GM21825 (cell line): ENCODE data around the gene STK11.
A peak's percentile ranks its signal among the peaks of the same experiment; 100 is the strongest.
"Not testable (repeated sequence)": the region's sequence is repeated elsewhere in the genome, so short reads cannot be mapped to it uniquely, and the experiment has no call there.

ENCODE experiments used
- ATAC-seq: cut with Tn5 transposase; IDR thresholded peaks from one replicate; pipeline ENCODE4 v1.9.1; 2021; ENCODE audit warnings: mild to moderate bottlenecking, moderate library complexity; ENCODE audit not compliant: unreplicated experiment

STK11 gene

GRCh38 chr19:1169411-1169791 lies 36.2 kb upstream of the STK11 start:
- no peak for ATAC-seq

GRCh38 chr19:1169921-1170885 lies 35.4 kb upstream of the STK11 start:
- no peak for ATAC-seq

- no peak for ATAC-seq
These were observed 34.4 kb upstream of the STK11 start for GRCh38 chr19:1170938-1171754.

- ATAC-seq = no peak
These were observed 33.7 kb upstream of the STK11 start for GRCh38 chr19:1171755-1172352.

GRCh38 chr19:1172353-1173158 lies 33.0 kb upstream of the STK11 start:
- ATAC-seq = no peak

- ATAC-seq = no peak
These were observed 32.3 kb upstream of the STK11 start for GRCh38 chr19:1173159-1173844.

GRCh38 chr19:1173845-1174809 lies 31.5 kb upstream of the STK11 start, which contains the start of gene SBNO2:
SBNO2 (minus strand) TSS chr19:1174268; CDS start chr19:1154276, 19,992 bp downstream.
- ATAC-seq = peak; percentile 52

- no peak for ATAC-seq
These were observed 28.1 kb upstream of the STK11 start for GRCh38 chr19:1177322-1178114.

GRCh38 chr19:1181606-1182005 lies 24.0 kb upstream of the STK11 start:
- ATAC-seq = no peak

GRCh38 chr19:1182068-1182467 lies 23.5 kb upstream of the STK11 start:
- no peak for ATAC-seq

- ATAC-seq = no peak
These were observed 22.9 kb upstream of the STK11 start for GRCh38 chr19:1182727-1183126.

- peak; percentile 63 for ATAC-seq
These were observed 21.9 kb upstream of the STK11 start for GRCh38 chr19:1183543-1184172.

GRCh38 chr19:1189419-1189818 lies 16.2 kb upstream of the STK11 start:
- no peak for ATAC-seq

- no peak for ATAC-seq
These were observed 6.0 kb upstream of the STK11 start for GRCh38 chr19:1199531-1199930.

- not testable (repeated sequence) for ATAC-seq
These were observed 5.0 kb upstream of the STK11 start for GRCh38 chr19:1200614-1201013.

GRCh38 chr19:1206150-1206863 lies 729 bp downstream of the STK11 start:
- ATAC-seq = no peak
